MCF 10A (cell line): Measurements from ENCODE around the gene ALOX15B. TPM values are rescaled to one million over a fixed set of nuclear protein-coding genes. Genes with fewer than 3 reads are reported as not detected.

Source experiments
- BruUV-seq: library from RNA; stranded (reverse); fragments of 400-500 nt; replicated peaks from 2 replicates; lab custom pipeline; 2021; lab: Mats Ljungman, UMichigan
- CTCF ChIA-PET: fragments of 300-600 bp; sonication (Branson Sonifier 250); formaldehyde crosslinking; extraction: SDS; loops from one replicate; lab custom pipeline; 2021; ENCODE audit warnings: antibody characterized with exemption, inconsistent platforms; lab: Yijun Ruan, JAX
- POLR2A ChIA-PET: fragments of 300-600, 350-650 bp; sonication (Branson Sonifier 250); formaldehyde crosslinking; extraction: SDS; loops from one replicate; lab custom pipeline; 2020; ENCODE audit warnings: antibody characterized with exemption, inconsistent platforms; lab: Yijun Ruan, JAX
- DNase-seq: peaks from one replicate; pipeline ENCODE4 v3.0.0-alpha.2; 2018; ENCODE audit not compliant: unreplicated experiment
- H3K27ac Mint-ChIP-seq: one replicate; pipeline ENCODE4 v1.8.0; 2022; ENCODE audit warnings: mild to moderate bottlenecking, low read depth, mixed read lengths; ENCODE audit not compliant: unreplicated experiment
- H3K27me3 Mint-ChIP-seq: one replicate; pipeline ENCODE4 v1.8.0; 2022; ENCODE audit warnings: mixed read lengths; ENCODE audit not compliant: insufficient read depth, unreplicated experiment
- H3K36me3 Mint-ChIP-seq: one replicate; pipeline ENCODE4 v1.8.0; 2022; ENCODE audit warnings: mild to moderate bottlenecking, moderate library complexity, mixed read lengths; ENCODE audit not compliant: insufficient read depth, unreplicated experiment
- H3K4me1 Mint-ChIP-seq: one replicate; pipeline ENCODE4 v1.8.0; 2022; ENCODE audit warnings: mixed read lengths; ENCODE audit not compliant: insufficient read depth, unreplicated experiment
- H3K4me3 Mint-ChIP-seq: one replicate; pipeline ENCODE4 v1.8.0; 2022; ENCODE audit warnings: mild to moderate bottlenecking, moderate library complexity, mixed read lengths; ENCODE audit not compliant: unreplicated experiment
- H3K9me3 Mint-ChIP-seq: one replicate; pipeline ENCODE4 v1.8.0; 2022; ENCODE audit warnings: mixed read lengths; ENCODE audit not compliant: unreplicated experiment
- intact Hi-C: fragments of 100-400 bp; cut with micrococcal nuclease; formaldehyde crosslinking; loops from 2 replicates; pipeline ENCODE4 v1.14.1; 2022
- total RNA-seq: library from RNA; stranded (reverse); gene quantifications from 2 replicates; pipeline ENCODE4 v1.2.3, GENCODE V29; 2022
- TF ChIP-seq, protein P1 (sequence below): fragments of 200-600 bp; IDR thresholded peaks from one replicate; pipeline ENCODE4 v1.8.0; 2022; ENCODE audit warnings: antibody characterized with exemption, mild to moderate bottlenecking; ENCODE audit not compliant: unreplicated experiment

The ALOX15B gene
- total RNA-seq, 1 experiment from 2014 or later, result 27.6 TPM

DNA sequence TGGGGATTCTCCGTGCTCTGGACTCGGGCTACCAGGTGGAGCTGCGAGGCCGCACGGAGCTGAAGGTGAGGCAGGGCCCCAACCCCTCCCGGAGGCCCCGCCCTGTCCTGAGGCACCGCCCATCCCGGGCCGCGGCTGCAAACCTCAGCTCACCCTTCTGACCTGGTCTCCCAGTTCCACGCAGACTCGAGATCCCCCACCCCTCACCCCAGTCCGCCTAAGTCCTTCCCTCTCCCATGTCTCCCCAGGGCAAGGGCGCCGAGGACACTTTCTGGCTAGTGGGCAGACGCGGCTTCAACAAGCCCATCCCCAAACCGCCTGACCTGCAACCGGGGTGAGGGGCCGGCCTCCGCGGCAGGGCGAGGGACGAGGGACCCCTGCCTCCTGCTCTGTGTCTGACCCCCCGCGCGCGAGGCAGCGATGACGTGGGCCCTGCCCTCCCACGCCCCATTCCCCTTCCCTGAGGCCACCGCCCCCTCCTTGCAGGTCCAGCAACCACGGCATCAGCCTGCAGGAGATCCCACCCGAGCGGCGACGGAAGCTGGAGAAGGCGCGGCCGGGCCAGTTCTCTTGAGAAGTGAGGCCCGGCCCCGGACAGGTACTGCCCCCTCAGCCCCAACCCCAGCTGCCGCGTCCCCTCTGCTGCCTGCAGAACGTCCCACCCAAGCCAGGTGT, 22.8 kb upstream of the ALOX15B start:
- CTCF ChIA-PET, result interaction anchor here (0.8 to 11.4 kb wide), 7 partner anchors 11 to 285 kb away, joined by 3 to 167 read pairs (median 7); partner anchors contain the start of gene ALOX15B
- H3K27me3 Mint-ChIP-seq, result no peaks in the 10 kb centered on the region
- peak overlapping the region; percentile 51 for H3K4me3 Mint-ChIP-seq
- no peaks in the 10 kb centered on the region for H3K9me3 Mint-ChIP-seq
- TF ChIP-seq, protein P1, sequence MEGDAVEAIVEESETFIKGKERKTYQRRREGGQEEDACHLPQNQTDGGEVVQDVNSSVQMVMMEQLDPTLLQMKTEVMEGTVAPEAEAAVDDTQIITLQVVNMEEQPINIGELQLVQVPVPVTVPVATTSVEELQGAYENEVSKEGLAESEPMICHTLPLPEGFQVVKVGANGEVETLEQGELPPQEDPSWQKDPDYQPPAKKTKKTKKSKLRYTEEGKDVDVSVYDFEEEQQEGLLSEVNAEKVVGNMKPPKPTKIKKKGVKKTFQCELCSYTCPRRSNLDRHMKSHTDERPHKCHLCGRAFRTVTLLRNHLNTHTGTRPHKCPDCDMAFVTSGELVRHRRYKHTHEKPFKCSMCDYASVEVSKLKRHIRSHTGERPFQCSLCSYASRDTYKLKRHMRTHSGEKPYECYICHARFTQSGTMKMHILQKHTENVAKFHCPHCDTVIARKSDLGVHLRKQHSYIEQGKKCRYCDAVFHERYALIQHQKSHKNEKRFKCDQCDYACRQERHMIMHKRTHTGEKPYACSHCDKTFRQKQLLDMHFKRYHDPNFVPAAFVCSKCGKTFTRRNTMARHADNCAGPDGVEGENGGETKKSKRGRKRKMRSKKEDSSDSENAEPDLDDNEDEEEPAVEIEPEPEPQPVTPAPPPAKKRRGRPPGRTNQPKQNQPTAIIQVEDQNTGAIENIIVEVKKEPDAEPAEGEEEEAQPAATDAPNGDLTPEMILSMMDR, result no peak
- BruUV-seq, result no TSS peak
- DNase-seq, result no peak
- intact Hi-C loops, result loop anchor here (1.0 kb wide), 2 partner anchors 25 to 41 kb away; no protein-coding TSS in a partner anchor
- peaks cover 40% of the 10 kb centered on the region for H3K4me1 Mint-ChIP-seq
- peak overlapping the region; percentile 95 for H3K27ac Mint-ChIP-seq
- POLR2A ChIA-PET, result interaction anchor here (0.7 to 6.4 kb wide), 10 partner anchors 14 to 175 kb away, joined by 3 to 155 read pairs (median 4); partner anchors contain the start of genes ALOX15B, CNTROB, RNF227 and TRAPPC1
- H3K36me3 Mint-ChIP-seq, result peaks cover 7% of the 10 kb centered on the region

DNA sequence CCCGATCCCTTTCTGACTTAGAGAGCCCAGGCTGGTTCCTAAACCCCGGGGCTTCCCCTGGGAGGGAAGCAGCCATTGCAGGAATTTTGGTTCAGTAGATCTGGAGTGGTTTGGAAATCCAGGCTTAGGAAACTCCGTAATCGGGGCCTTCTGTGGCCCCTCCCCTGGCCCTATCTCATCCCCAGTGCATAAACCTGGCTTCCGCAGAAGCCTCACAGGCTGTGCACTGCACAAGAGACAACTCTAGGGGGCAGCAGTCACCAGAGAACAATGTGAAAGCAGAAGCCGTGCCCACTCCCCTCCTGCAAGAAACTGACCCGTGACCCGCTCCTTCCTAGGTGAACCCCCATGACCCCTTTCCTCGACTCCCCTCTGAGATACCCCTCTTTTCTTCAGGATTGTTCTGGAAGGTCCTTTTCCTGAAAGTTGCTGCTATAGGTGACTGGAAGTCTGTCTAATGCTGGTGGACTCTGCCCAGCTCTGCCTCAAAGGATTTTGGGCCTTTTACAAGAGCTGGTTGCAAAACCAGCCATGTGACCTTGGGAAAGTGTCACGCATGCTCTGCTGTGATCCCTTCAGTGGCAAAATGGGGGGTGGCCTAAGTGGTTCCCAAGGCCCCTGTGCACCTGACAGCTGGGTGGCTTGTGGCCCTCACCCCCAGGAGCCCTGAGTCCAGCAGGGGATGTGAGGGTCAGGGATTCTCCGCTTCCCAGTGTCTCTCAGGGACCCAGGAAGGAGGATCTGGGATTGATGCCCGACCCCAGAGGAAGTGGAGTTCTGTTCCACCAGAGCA, 22.0 kb upstream of the ALOX15B start:
- Mint-ChIP-seq H3K4me3 (peak overlapping the region; percentile 51), H3K27ac (peak overlapping the region; percentile 95), H3K4me1 (peaks cover 44% of the 10 kb centered on the region), H3K36me3 (peaks cover 7% of the 10 kb centered on the region), H3K27me3 (no peaks in the 10 kb centered on the region), H3K9me3 (no peaks in the 10 kb centered on the region)
- TF ChIP-seq, protein P1, result peak; percentile 90
- CTCF ChIA-PET, result interaction anchor here (0.7 to 11.4 kb wide), 16 partner anchors 12 to 421 kb away, joined by 3 to 167 read pairs (median 4); partner anchors contain the start of genes ALOX15B, NAA38 and RNF227
- DNase-seq, result peak; percentile 87
- intact Hi-C loops, result loop anchor here (1.0 kb wide), 3 partner anchors 24 to 104 kb away; no protein-coding TSS in a partner anchor
- BruUV-seq, result no TSS peak
- POLR2A ChIA-PET, result interaction anchor here (0.6 to 6.4 kb wide), 22 partner anchors 11 to 1801 kb away, joined by 3 to 155 read pairs (median 4); partner anchors contain the start of genes ALOX15B, ALOXE3, CNTROB and RNF227

DNA sequence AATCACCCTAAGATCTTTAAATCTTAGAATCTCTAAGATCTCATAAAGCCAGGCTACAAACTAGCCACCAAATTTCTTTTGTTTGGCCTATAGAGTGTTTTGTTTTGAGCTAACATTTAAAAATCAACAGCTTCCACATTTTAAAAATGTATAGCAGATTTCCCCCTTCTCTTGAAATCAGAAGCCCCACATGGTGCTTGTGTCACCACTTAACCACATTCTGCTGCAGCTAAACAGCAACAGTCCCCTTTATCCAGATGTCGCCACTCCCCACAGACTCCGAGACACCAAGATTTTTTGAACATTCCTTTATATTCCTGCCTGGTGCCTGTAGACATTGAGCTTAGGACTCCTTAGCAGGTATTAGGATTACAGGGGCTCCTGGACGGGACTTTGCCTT, 20.4 kb upstream of the ALOX15B start:
- intact Hi-C loops, result no loop called here
- peaks cover 7% of the 10 kb centered on the region for H3K36me3 Mint-ChIP-seq
- BruUV-seq, result no TSS peak

More for the DNA sequence above, 20.4 kb upstream of the ALOX15B start:
- Mint-ChIP-seq H3K27me3 (no peaks in the 10 kb centered on the region), H3K27ac (peak overlapping the region; percentile 95), H3K4me3 (no peak overlapping the region), H3K4me1 (peaks cover 52% of the 10 kb centered on the region), H3K9me3 (no peaks in the 10 kb centered on the region)
- DNase-seq, result no peak
- TF ChIP-seq, protein P1, result no peak
- POLR2A ChIA-PET, result interaction anchor here (0.7 to 6.4 kb wide), 19 partner anchors 13 to 535 kb away, joined by 3 to 155 read pairs (median 6); partner anchors contain the start of genes ALOX15B, ALOXE3, CNTROB and CTC1
- CTCF ChIA-PET, result interaction anchor here (0.6 to 11.4 kb wide), 13 partner anchors 13 to 1859 kb away, joined by 3 to 167 read pairs (median 5); partner anchors contain the start of gene ALOX15B
